ENCODE results near the gene PTPRG. TPM values are rescaled to one million over a fixed set of nuclear protein-coding genes. Genes with fewer than 3 reads are reported as not detected.

The PTPRG gene
- total and polyA plus RNA-seq, 2 experiments from 2014 or later = 24.4 to 131 TPM

- H3K27ac Mint-ChIP-seq = peak overlapping the region; percentile 77
- no peaks in the 10 kb centered on the region for H3K9me3 Mint-ChIP-seq
- Histone ChIP-seq H3K27ac (ENCODE audit: low read depth) (0 out of 2 replicates have a peak overlapping the region, but pooled peaks have one; percentile 26), H3K79me2 (replicated peaks; ENCODE audit: insufficient read depth) (peaks cover 57% of the 10 kb centered on the region), H3K9me2 (ENCODE audit: insufficient read depth) (no peaks in the 10 kb centered on the region), H3K4me2 (no peak overlapping the region), H2AFZ (no peak overlapping the region), H3K4me3 (no peak overlapping the region), H3F3A (replicated peaks; ENCODE audit: low read depth) (no peaks in the 10 kb centered on the region), H3K4me1 (ENCODE audit: insufficient read depth) (peaks cover 18% of the 10 kb centered on the region), H4K20me1 (replicated peaks; ENCODE audit: insufficient read depth) (no peaks in the 10 kb centered on the region; the same call in 1 of the 2 replicates), H3K27me3 (ENCODE audit: insufficient read depth) (no peaks in the 10 kb centered on the region), H3K36me3 (ENCODE audit: insufficient read depth) (no peaks in the 10 kb centered on the region)
- TF ChIP-seq EZH2phosphoT487 (IDR thresholded peaks at IDR 0.05; ENCODE audit: unreplicated experiment) (no peak), STAT1 (IDR thresholded peaks at IDR 0.05; ENCODE audit: unreplicated experiment) (no peak), NANOG (IDR thresholded peaks at IDR 0.05; ENCODE audit: borderline replicate concordance) (no peak), EZH2 (IDR thresholded peaks at IDR 0.05; ENCODE audit: low read depth, unreplicated experiment) (no peak), REST (IDR thresholded peaks at IDR 0.05; ENCODE audit: unreplicated experiment) (no peak)
- TF ChIP-seq, protein P1, sequence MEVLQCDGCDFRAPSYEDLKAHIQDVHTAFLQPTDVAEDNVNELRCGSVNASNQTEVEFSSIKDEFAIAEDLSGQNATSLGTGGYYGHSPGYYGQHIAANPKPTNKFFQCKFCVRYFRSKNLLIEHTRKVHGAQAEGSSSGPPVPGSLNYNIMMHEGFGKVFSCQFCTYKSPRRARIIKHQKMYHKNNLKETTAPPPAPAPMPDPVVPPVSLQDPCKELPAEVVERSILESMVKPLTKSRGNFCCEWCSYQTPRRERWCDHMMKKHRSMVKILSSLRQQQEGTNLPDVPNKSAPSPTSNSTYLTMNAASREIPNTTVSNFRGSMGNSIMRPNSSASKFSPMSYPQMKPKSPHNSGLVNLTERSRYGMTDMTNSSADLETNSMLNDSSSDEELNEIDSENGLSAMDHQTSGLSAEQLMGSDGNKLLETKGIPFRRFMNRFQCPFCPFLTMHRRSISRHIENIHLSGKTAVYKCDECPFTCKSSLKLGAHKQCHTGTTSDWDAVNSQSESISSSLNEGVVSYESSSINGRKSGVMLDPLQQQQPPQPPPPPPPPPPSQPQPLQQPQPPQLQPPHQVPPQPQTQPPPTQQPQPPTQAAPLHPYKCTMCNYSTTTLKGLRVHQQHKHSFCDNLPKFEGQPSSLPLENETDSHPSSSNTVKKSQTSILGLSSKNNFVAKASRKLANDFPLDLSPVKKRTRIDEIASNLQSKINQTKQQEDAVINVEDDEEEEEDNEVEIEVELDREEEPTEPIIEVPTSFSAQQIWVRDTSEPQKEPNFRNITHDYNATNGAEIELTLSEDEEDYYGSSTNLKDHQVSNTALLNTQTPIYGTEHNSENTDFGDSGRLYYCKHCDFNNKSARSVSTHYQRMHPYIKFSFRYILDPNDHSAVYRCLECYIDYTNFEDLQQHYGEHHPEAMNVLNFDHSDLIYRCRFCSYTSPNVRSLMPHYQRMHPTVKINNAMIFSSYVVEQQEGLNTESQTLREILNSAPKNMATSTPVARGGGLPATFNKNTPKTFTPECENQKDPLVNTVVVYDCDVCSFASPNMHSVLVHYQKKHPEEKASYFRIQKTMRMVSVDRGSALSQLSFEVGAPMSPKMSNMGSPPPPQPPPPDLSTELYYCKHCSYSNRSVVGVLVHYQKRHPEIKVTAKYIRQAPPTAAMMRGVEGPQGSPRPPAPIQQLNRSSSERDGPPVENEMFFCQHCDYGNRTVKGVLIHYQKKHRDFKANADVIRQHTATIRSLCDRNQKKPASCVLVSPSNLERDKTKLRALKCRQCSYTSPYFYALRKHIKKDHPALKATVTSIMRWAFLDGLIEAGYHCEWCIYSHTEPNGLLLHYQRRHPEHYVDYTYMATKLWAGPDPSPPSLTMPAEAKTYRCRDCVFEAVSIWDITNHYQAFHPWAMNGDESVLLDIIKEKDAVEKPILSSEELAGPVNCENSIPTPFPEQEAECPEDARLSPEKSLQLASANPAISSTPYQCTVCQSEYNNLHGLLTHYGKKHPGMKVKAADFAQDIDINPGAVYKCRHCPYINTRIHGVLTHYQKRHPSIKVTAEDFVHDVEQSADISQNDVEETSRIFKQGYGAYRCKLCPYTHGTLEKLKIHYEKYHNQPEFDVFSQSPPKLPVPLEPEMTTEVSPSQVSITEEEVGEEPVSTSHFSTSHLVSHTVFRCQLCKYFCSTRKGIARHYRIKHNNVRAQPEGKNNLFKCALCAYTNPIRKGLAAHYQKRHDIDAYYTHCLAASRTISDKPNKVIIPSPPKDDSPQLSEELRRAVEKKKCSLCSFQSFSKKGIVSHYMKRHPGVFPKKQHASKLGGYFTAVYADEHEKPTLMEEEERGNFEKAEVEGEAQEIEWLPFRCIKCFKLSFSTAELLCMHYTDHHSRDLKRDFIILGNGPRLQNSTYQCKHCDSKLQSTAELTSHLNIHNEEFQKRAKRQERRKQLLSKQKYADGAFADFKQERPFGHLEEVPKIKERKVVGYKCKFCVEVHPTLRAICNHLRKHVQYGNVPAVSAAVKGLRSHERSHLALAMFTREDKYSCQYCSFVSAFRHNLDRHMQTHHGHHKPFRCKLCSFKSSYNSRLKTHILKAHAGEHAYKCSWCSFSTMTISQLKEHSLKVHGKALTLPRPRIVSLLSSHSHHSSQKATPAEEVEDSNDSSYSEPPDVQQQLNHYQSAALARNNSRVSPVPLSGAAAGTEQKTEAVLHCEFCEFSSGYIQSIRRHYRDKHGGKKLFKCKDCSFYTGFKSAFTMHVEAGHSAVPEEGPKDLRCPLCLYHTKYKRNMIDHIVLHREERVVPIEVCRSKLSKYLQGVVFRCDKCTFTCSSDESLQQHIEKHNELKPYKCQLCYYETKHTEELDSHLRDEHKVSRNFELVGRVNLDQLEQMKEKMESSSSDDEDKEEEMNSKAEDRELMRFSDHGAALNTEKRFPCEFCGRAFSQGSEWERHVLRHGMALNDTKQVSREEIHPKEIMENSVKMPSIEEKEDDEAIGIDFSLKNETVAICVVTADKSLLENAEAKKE (CRISPR knock-in tag; IDR thresholded peaks at IDR 0.05) = no peak
- H3K4me1 Mint-ChIP-seq = peaks cover 41% of the 10 kb centered on the region
- H3K36me3 Mint-ChIP-seq (ENCODE audit: low read depth) = no peaks in the 10 kb centered on the region
- DNase-seq (ENCODE audit: low spot score) = no peak
- no peak overlapping the region; the same call in 2 of the 3 replicates for H3K4me3 Mint-ChIP-seq
- H3K27me3 Mint-ChIP-seq (ENCODE audit: insufficient read depth, low read depth, poor library complexity) = peaks cover 6% of the 10 kb centered on the region
- ATAC-seq = peak; percentile 31; the same call in 1 of the 3 replicates
Measured at GRCh38 chr3:61979638-61980037, 418.3 kb downstream of the PTPRG start.

All from GM23338 (cell line).